ENCODE results near the gene POLR3B. TPM values are rescaled to one million over a fixed set of nuclear protein-coding genes. Genes with fewer than 3 reads are reported as not detected.

The POLR3B gene
- total RNA-seq, 1 donor from 2014 or later = 14.3 TPM

- Mint-ChIP-seq H3K4me1 (ENCODE audit: low read depth) (no peaks in the 10 kb centered on the region), H3K27ac (no peak overlapping the region), H3K27me3 (ENCODE audit: insufficient read depth) (no peaks in the 10 kb centered on the region), H3K9me3 (peaks cover 3% of the 10 kb centered on the region), H3K4me3 (no peak overlapping the region), H3K36me3 (ENCODE audit: low read depth) (no peaks in the 10 kb centered on the region)
- no peak for DNase-seq (ENCODE audit: low spot score)
- intact Hi-C loops (cut with micrococcal nuclease) = no loop called here
Observed at GRCh38 chr12:106511365-106511764, 153.8 kb downstream of the POLR3B start.

GRCh38 chr12:106517314-106517713 lies 159.8 kb downstream of the POLR3B start:
- Mint-ChIP-seq H3K27ac (no peak overlapping the region), H3K4me1 (ENCODE audit: low read depth) (no peaks in the 10 kb centered on the region), H3K27me3 (ENCODE audit: insufficient read depth) (no peaks in the 10 kb centered on the region), H3K4me3 (no peak overlapping the region), H3K36me3 (ENCODE audit: low read depth) (no peaks in the 10 kb centered on the region), H3K9me3 (peaks cover 3% of the 10 kb centered on the region)
- intact Hi-C loops (cut with micrococcal nuclease) = no loop called here
- DNase-seq (ENCODE audit: low spot score) = no peak

- Mint-ChIP-seq H3K4me3 (no peak overlapping the region), H3K9me3 (no peaks in the 10 kb centered on the region), H3K4me1 (ENCODE audit: low read depth) (no peaks in the 10 kb centered on the region), H3K27ac (no peak overlapping the region), H3K27me3 (ENCODE audit: insufficient read depth) (peaks cover 3% of the 10 kb centered on the region), H3K36me3 (ENCODE audit: low read depth) (no peaks in the 10 kb centered on the region)
- no peak for DNase-seq (ENCODE audit: low spot score)
- intact Hi-C loops (cut with micrococcal nuclease) = no loop called here
Observed at GRCh38 chr12:106519607-106520021, 162.1 kb downstream of the POLR3B start.

- H3K27me3 Mint-ChIP-seq (ENCODE audit: insufficient read depth) = peaks cover 3% of the 10 kb centered on the region
- DNase-seq (ENCODE audit: low spot score) = no peak
- H3K9me3 Mint-ChIP-seq = no peaks in the 10 kb centered on the region
- no peaks in the 10 kb centered on the region for H3K36me3 Mint-ChIP-seq (ENCODE audit: low read depth)
- intact Hi-C loops (cut with micrococcal nuclease) = no loop called here
- no peak overlapping the region for H3K4me3 Mint-ChIP-seq
- H3K27ac Mint-ChIP-seq = no peak overlapping the region
- no peaks in the 10 kb centered on the region for H3K4me1 Mint-ChIP-seq (ENCODE audit: low read depth)
Observed at GRCh38 chr12:106521901-106522300, 164.4 kb downstream of the POLR3B start.

- no peaks in the 10 kb centered on the region for H3K4me1 Mint-ChIP-seq (ENCODE audit: low read depth)
- no peaks in the 10 kb centered on the region for H3K36me3 Mint-ChIP-seq (ENCODE audit: low read depth)
- no peaks in the 10 kb centered on the region for H3K9me3 Mint-ChIP-seq
- no peak for DNase-seq (ENCODE audit: low spot score)
- H3K27me3 Mint-ChIP-seq (ENCODE audit: insufficient read depth) = peaks cover 3% of the 10 kb centered on the region
- no peak overlapping the region for H3K27ac Mint-ChIP-seq
- H3K4me3 Mint-ChIP-seq = no peak overlapping the region
- intact Hi-C loops (cut with micrococcal nuclease) = no loop called here
Observed at GRCh38 chr12:106522708-106523107, 165.2 kb downstream of the POLR3B start.

- H3K9me3 Mint-ChIP-seq = no peaks in the 10 kb centered on the region
- peaks cover 6% of the 10 kb centered on the region for H3K27me3 Mint-ChIP-seq (ENCODE audit: insufficient read depth)
- no peak for DNase-seq (ENCODE audit: low spot score)
- no peak overlapping the region for H3K27ac Mint-ChIP-seq
- H3K4me1 Mint-ChIP-seq (ENCODE audit: low read depth) = no peaks in the 10 kb centered on the region
- H3K36me3 Mint-ChIP-seq (ENCODE audit: low read depth) = no peaks in the 10 kb centered on the region
- no peak overlapping the region for H3K4me3 Mint-ChIP-seq
- intact Hi-C loops (cut with micrococcal nuclease) = no loop called here
Observed at GRCh38 chr12:106527356-106527755, 169.8 kb downstream of the POLR3B start.

GRCh38 chr12:106541201-106541600 lies 183.7 kb downstream of the POLR3B start:
- intact Hi-C loops (cut with micrococcal nuclease) = no loop called here
- Mint-ChIP-seq H3K27ac (no peak overlapping the region), H3K4me1 (ENCODE audit: low read depth) (no peaks in the 10 kb centered on the region), H3K9me3 (peaks cover 8% of the 10 kb centered on the region), H3K36me3 (ENCODE audit: low read depth) (no peaks in the 10 kb centered on the region), H3K4me3 (no peak overlapping the region), H3K27me3 (ENCODE audit: insufficient read depth) (peaks cover 2% of the 10 kb centered on the region)
- DNase-seq (ENCODE audit: low spot score) = no peak

GRCh38 chr12:106551410-106551809 lies 193.9 kb downstream of the POLR3B start:
- no peak overlapping the region for H3K4me3 Mint-ChIP-seq
- peaks cover 29% of the 10 kb centered on the region for H3K9me3 Mint-ChIP-seq
- H3K4me1 Mint-ChIP-seq (ENCODE audit: low read depth) = no peaks in the 10 kb centered on the region
- no peak for DNase-seq (ENCODE audit: low spot score)
- H3K36me3 Mint-ChIP-seq (ENCODE audit: low read depth) = no peaks in the 10 kb centered on the region
- peaks cover 13% of the 10 kb centered on the region for H3K27me3 Mint-ChIP-seq (ENCODE audit: insufficient read depth)
- no peak overlapping the region for H3K27ac Mint-ChIP-seq
- intact Hi-C loops (cut with micrococcal nuclease) = no loop called here

GRCh38 chr12:106552228-106552627 lies 194.7 kb downstream of the POLR3B start:
- H3K4me1 Mint-ChIP-seq (ENCODE audit: low read depth) = no peaks in the 10 kb centered on the region
- no peak overlapping the region for H3K4me3 Mint-ChIP-seq
- H3K27me3 Mint-ChIP-seq (ENCODE audit: insufficient read depth) = peaks cover 13% of the 10 kb centered on the region
- peaks cover 29% of the 10 kb centered on the region for H3K9me3 Mint-ChIP-seq
- no peaks in the 10 kb centered on the region for H3K36me3 Mint-ChIP-seq (ENCODE audit: low read depth)
- DNase-seq (ENCODE audit: low spot score) = no peak
- intact Hi-C loops (cut with micrococcal nuclease) = no loop called here
- no peak overlapping the region for H3K27ac Mint-ChIP-seq

Other genes starting within 250 kb of the POLR3B start
- gene NUAK1, start 218.8 kb upstream of the POLR3B start, total RNA-seq = 0.05 TPM in 1 of 2 replicates, not detected in the other
- gene CKAP4, start 109.7 kb upstream of the POLR3B start, total RNA-seq = 4.8 and 5.1 TPM in 2 replicates
- gene TCP11L2, start 55.0 kb upstream of the POLR3B start, total RNA-seq = 4.0 and 4.3 TPM in 2 replicates
- not detected in 2 replicates for gene RFX4, start 225.3 kb downstream of the POLR3B start, total RNA-seq